A549 (cell line): ENCODE measurements around the gene PROK2. TPM values are rescaled to one million over a fixed set of nuclear protein-coding genes. Genes with fewer than 3 reads are reported as not detected.

Experiments
- ATAC-seq, 2 experiments: fragments of 200-7000 bp in 1 of 2; fragments of >200 bp in 1 of 2; cut with Nextera tagmentation in 1 of 2; cut with Tn5 transposase in 1 of 2; 3 replicates each; pipeline versions ENCODE4 v1.8.0 to v1.9.1; 2018 to 2020; ENCODE audit warnings: mild to moderate bottlenecking in 1 of 2, moderate library complexity in 1 of 2
- CTCF ChIA-PET: fragments of 300-600 bp; sonication (Branson Sonifier 250); formaldehyde crosslinking; extraction: SDS; loops from one replicate; lab custom pipeline; 2021; ENCODE audit warnings: antibody characterized with exemption, inconsistent platforms; lab: Yijun Ruan, JAX
- POLR2A ChIA-PET: fragments of 350-600 bp; formaldehyde crosslinking; extraction: SDS; loops from one replicate; lab custom pipeline; 2021; ENCODE audit warnings: antibody characterized with exemption, inconsistent platforms; lab: Yijun Ruan, JAX
- DNase-seq, 2 experiments: peaks; one replicate each; pipeline versions ENCODE4 v3.0.0 to v3.0.0-alpha.2; 2011 to 2016; ENCODE audit warnings: low read depth in 1 of 2, low spot score in 1 of 2
- FAIRE-seq: peaks from 2 replicates; lab custom pipeline; 2011; peaks lifted over from hg19 to GRCh38; lab: Jason Lieb, UNC
- H3K27ac ChIP-seq, 2 experiments: fragments of >200 bp; sonication (Bioruptor Twin); formaldehyde crosslinking; 3 replicates each; pipeline ENCODE4 v1.5.1; 2016 to 2017
- H3K4me1 ChIP-seq: fragments of >200 bp; sonication (Bioruptor Twin); formaldehyde crosslinking; 3 replicates; pipeline ENCODE4 v1.6.1; 2016
- H3K4me2 ChIP-seq: fragments of >200 bp; sonication (Bioruptor Twin); formaldehyde crosslinking; 3 replicates; pipeline ENCODE4 v1.6.1; 2016
- H3K4me3 ChIP-seq: fragments of >200 bp; sonication (Bioruptor Twin); formaldehyde crosslinking; 3 replicates; pipeline ENCODE4 v1.5.1; 2016
- H3K9me3 ChIP-seq: fragments of >200 bp; sonication (Bioruptor Twin); formaldehyde crosslinking; 3 replicates; pipeline ENCODE4 v1.6.1; 2016
- BCL3 ChIP-seq: fragments of >200 bp; sonication (Bioruptor Twin); formaldehyde crosslinking; IDR thresholded peaks from 3 replicates; pipeline ENCODE4 v1.6.1; 2016
- CTCF ChIP-seq: fragments of >200 bp; sonication (Bioruptor Twin); formaldehyde crosslinking; IDR thresholded peaks from 3 replicates; pipeline ENCODE4 v1.5.1; 2016
- E2F6 ChIP-seq: IDR thresholded peaks from 2 replicates; pipeline ENCODE4 v1.6.1; 2012; ENCODE audit warnings: low read depth, borderline replicate concordance
- EHF ChIP-seq: fragments of 250-450 bp; sonication (Bioruptor Pico); IDR thresholded peaks from 2 replicates; pipeline ENCODE4 v1.5.0; 2020; ENCODE audit warnings: mild to moderate bottlenecking
- EHMT2 ChIP-seq: fragments of 200-600 bp; sonication (generic); IDR thresholded peaks from 2 replicates; pipeline ENCODE4 v1.6.1; 2016; ENCODE audit warnings: antibody characterized with exemption, low read depth, mild to moderate bottlenecking, moderate library complexity
- ESRRA ChIP-seq: fragments of 150-350 bp; IDR thresholded peaks from 2 replicates; pipeline ENCODE4 v1.6.1; 2014; ENCODE audit warnings: mild to moderate bottlenecking, low read length, borderline replicate concordance
- HOXA7 ChIP-seq: fragments of 250-450 bp; sonication (Bioruptor Pico); IDR thresholded peaks from 2 replicates; pipeline ENCODE4 v1.5.0; 2020; ENCODE audit warnings: mild to moderate bottlenecking, moderate library complexity
- HOXB5 ChIP-seq: fragments of 250-450 bp; sonication (Bioruptor Pico); IDR thresholded peaks from 2 replicates; pipeline ENCODE4 v1.5.0; 2020; ENCODE audit warnings: mild to moderate bottlenecking, moderate library complexity
- JUN ChIP-seq, 2 experiments: fragments of >200 bp; sonication (Bioruptor Twin); formaldehyde crosslinking; IDR thresholded peaks; 2 replicates in 1 of 2; 3 replicates in 1 of 2; pipeline ENCODE4 v1.6.1; 2016 to 2017
- JUNB ChIP-seq: fragments of >200 bp; sonication (Bioruptor Twin); formaldehyde crosslinking; IDR thresholded peaks from 2 replicates; pipeline ENCODE4 v1.6.1; 2016
- MAFK ChIP-seq: fragments of 450-650 bp; IDR thresholded peaks from 2 replicates; pipeline ENCODE4 v1.6.1; 2014; ENCODE audit not compliant: partially characterized antibody
- MYC ChIP-seq: IDR thresholded peaks from 2 replicates; pipeline ENCODE4 v1.6.1; 2012; ENCODE audit warnings: mild to moderate bottlenecking, inconsistent platforms, low read length, improper control_type of control experiment, borderline replicate concordance
- POLR2A ChIP-seq: IDR thresholded peaks from 2 replicates; pipeline ENCODE4 v1.6.1; 2012; ENCODE audit warnings: mild to moderate bottlenecking, low read length
- RAD21 ChIP-seq, 2 experiments: fragments of >200 bp in 1 of 2; sonication (Bioruptor Twin) in 1 of 2; formaldehyde crosslinking in 1 of 2; IDR thresholded peaks in 1 of 2; conservative IDR thresholded peaks in 1 of 2; 2 replicates in 1 of 2; 3 replicates in 1 of 2; pipeline ENCODE4 v1.6.1; 2012 to 2018; ENCODE audit warnings: inconsistent platforms in 1 of 2
- RARB ChIP-seq: fragments of 250-450 bp; sonication (Bioruptor Pico); IDR thresholded peaks from 2 replicates; pipeline ENCODE4 v1.8.0; 2021; ENCODE audit warnings: mild to moderate bottlenecking, moderate library complexity
- RCOR1 ChIP-seq: fragments of 150-350 bp; IDR thresholded peaks from 2 replicates; pipeline ENCODE4 v1.6.1; 2014; ENCODE audit warnings: antibody characterized with exemption, low read length, low read depth
- REST ChIP-seq: fragments of 200-600 bp; sonication (generic); IDR thresholded peaks from 2 replicates; pipeline ENCODE4 v1.6.1; 2016; ENCODE audit warnings: antibody characterized with exemption, mild to moderate bottlenecking, moderate library complexity
- RNF2 ChIP-seq: fragments of 200-600 bp; sonication (generic); IDR thresholded peaks from 2 replicates; pipeline ENCODE4 v1.6.1; 2016; ENCODE audit warnings: low read depth, mild to moderate bottlenecking, antibody characterized with exemption, moderate library complexity, borderline replicate concordance
- TFCP2L1 ChIP-seq: fragments of 250-450 bp; sonication (Bioruptor Pico); IDR thresholded peaks from 2 replicates; pipeline ENCODE4 v1.5.0; 2021; ENCODE audit warnings: mild to moderate bottlenecking
- ZC3H11A ChIP-seq: fragments of 450-650 bp; IDR thresholded peaks from 2 replicates; pipeline ENCODE4 v1.6.1; 2014; ENCODE audit warnings: antibody characterized with exemption, mild to moderate bottlenecking
- ZNF302 ChIP-seq: fragments of 250-450 bp; sonication (Bioruptor Pico); IDR thresholded peaks from 2 replicates; pipeline ENCODE4 v1.9.0; 2021; ENCODE audit warnings: inconsistent platforms, mild to moderate bottlenecking, moderate library complexity
- WGBS: methylation state at CpG from one replicate; pipeline ENCODE4 v1.1.6; 2017; ENCODE audit errors: missing lambda C conversion rate; 5-methylcytosine and 5-hydroxymethylcytosine counted together
- polyA plus RNA-seq, 4 experiments: library from polyadenylated mRNA; depleted of rRNA in 3 of 4; stranded (reverse); fragments of >200 nt; fragmentation: RNase III in 1 of 4; extraction: RNeasy Plus Mini Kit Qiagen cat#74134 plus additional on column Dnase treatment in 1 of 4; gene quantifications; 2 replicates in 3 of 4; 3 replicates in 1 of 4; pipeline ENCODE4 v1.2.3, GENCODE V29; 2011 to 2017

The PROK2 gene
- polyA plus RNA-seq, 2 of the 4 experiments (the other 2 are of a cell fraction) = not detected

GRCh38 chr3:71815340-71816067 is 30.6 kb upstream of the PROK2 start:
- ChIA-PET POLR2A (no interaction called here), CTCF (no interaction called here)
- Histone ChIP-seq H3K4me2 (no peak overlapping the region), H3K27ac (no peak overlapping the region), H3K4me3 (no peak overlapping the region), H3K4me1 (no peaks in the 10 kb centered on the region), H3K9me3 (no peaks in the 10 kb centered on the region)
- FAIRE-seq = no peak
- DNase-seq = no peak
- WGBS = 45% methylated on average over 7 of the region's 7 CpGs
- ATAC-seq = no peak
- no peak for TF ChIP-seq REST
- TF ChIP-seq EHMT2 = no peak
- TF ChIP-seq CTCF = no peak
- no peak for TF ChIP-seq BCL3
- no peak for TF ChIP-seq RARB (CRISPR knock-in tag)
- no peak for TF ChIP-seq TFCP2L1 (CRISPR knock-in tag)
- no peak for TF ChIP-seq EHF
- TF ChIP-seq RCOR1 = no peak
- TF ChIP-seq ZC3H11A = no peak
- no peak for TF ChIP-seq RNF2
- TF ChIP-seq E2F6 = no peak
- TF ChIP-seq RAD21 (conservative IDR thresholded peaks at IDR 0.05 in 1 of 2, IDR thresholded peaks at IDR 0.05 in 1 of 2) = no peak
- no peak for TF ChIP-seq JUN (IDR thresholded peaks at IDR 0.05)
- no peak for TF ChIP-seq MYC
- TF ChIP-seq, all 56 proteins: peak for 0

- no peak for FAIRE-seq
- no peak overlapping the region for H3K4me3 ChIP-seq
- H3K4me2 ChIP-seq = no peak overlapping the region
- CTCF ChIA-PET = interaction anchor here (0.5 to 0.6 kb wide), 2 partner anchors 81 to 791 kb away, joined by 3 to 6 read pairs; no protein-coding TSS in a partner anchor
- H3K9me3 ChIP-seq = no peaks in the 10 kb centered on the region
- no peak for ATAC-seq
- no peaks in the 10 kb centered on the region for H3K4me1 ChIP-seq
- H3K27ac ChIP-seq = no peak overlapping the region
- TF ChIP-seq HOXB5 (CRISPR knock-in tag) (no peak), HOXA7 (no peak), MYC (no peak), JUNB (no peak), ESRRA (no peak), POLR2A (no peak), MAFK (no peak), RCOR1 (no peak), ZNF302 (CRISPR knock-in tag) (no peak), RNF2 (no peak)
- 30% methylated on average over 3 of the region's 3 CpGs for WGBS
- POLR2A ChIA-PET = no interaction called here
- DNase-seq = no peak
These were observed 28.8 kb upstream of the PROK2 start for GRCh38 chr3:71813704-71814103.
